Colonic mucosa (tissue), 4 donors: ENCODE data around the gene TBC1D22A. TPM values are rescaled to one million over a fixed set of nuclear protein-coding genes. Genes with fewer than 3 reads are reported as not detected.

Experiments used
- DNase-seq: peaks from one replicate; pipeline ENCODE4 v3.0.0-alpha.2; 2020
- H3K27ac ChIP-seq: fragments of 200-600 bp; one replicate; pipeline ENCODE4 v1.8.0; 2021
- H3K27me3 ChIP-seq: fragments of 200-600 bp; one replicate; pipeline ENCODE4 v1.8.0; 2021
- H3K36me3 ChIP-seq: fragments of 200-600 bp; one replicate; pipeline ENCODE4 v1.8.0; 2021
- H3K4me1 ChIP-seq: fragments of 200-600 bp; one replicate; pipeline ENCODE4 v1.8.0; 2021; ENCODE audit warnings: mild to moderate bottlenecking
- H3K4me3 ChIP-seq: fragments of 200-600 bp; one replicate; pipeline ENCODE4 v1.8.0; 2021
- H3K9ac ChIP-seq, 2 donors: one replicate each; pipeline ENCODE4 v1.7.0; 2013; ENCODE audit warnings: control low read depth in 2 of 2, low read depth in 2 of 2, low read length in 2 of 2
- H3K9me3 ChIP-seq: fragments of 200-600 bp; one replicate; pipeline ENCODE4 v1.8.0; 2021
- intact Hi-C: fragments of 100-400 bp; cut with DNase I; formaldehyde crosslinking; loops from one replicate; pipeline ENCODE4 v1.14.1; 2022
- total RNA-seq, 2 donors: library from RNA; stranded (reverse); fragmentation: NEBNext Ultra II Directional in 1 of 2; extraction: Animal tissue kit (Norgen Biotek cat#: 25700) in 1 of 2; gene quantifications; one replicate each; pipeline ENCODE4 v1.2.1, GENCODE V29; 2021
- TF ChIP-seq, protein P1 (sequence below): fragments of 200-600 bp; IDR thresholded peaks from one replicate; pipeline ENCODE4 v1.8.0; 2022; ENCODE audit warnings: antibody characterized with exemption, mild to moderate bottlenecking
- donor health status: healthy.
- donor health status: DM: no; HTN: no; CAD: no.
- donor health status: DM: no; HTN: no; CAD: no.

Gene TBC1D22A
- total RNA-seq, 2 donors from 2014 or later, result 34.2 to 36.4 TPM

DNA sequence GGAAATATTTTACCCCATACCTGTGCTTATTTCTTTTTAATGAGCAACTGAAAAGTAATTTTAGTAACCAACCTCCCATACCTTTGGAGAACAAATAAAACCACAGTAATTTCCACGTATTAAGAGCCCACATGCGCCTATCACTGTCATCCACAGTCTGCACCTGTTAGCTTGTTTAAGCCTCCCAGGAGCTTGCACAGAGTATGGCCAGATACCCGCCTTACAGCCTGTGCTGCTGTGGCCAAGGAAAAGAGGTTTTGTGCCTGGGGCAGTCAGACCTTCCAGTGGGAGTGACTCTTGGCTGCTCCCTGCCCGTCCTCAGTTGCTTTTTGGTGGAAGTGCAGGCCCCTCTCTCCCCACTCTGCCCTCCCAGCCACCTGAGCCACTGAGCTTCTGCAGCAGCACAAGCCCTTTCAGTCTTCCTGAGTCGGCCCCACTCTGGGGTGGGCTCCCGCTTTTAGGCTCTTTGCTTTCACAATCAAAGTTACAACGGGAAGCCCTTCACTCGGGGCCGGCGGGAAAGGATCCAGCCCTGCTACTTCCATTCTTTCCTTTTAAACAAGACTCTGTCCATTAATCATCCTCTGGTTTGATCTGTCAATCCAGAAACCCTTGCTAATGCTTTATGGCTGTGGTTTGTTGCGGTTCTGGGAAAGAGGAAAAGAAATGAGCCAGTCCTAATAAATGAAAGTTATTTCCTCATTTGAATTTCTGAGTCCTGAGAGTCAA is 308.8 kb downstream of the TBC1D22A start:
- H3K36me3 ChIP-seq, result no peaks in the 10 kb centered on the region
- no peak overlapping the region for H3K4me3 ChIP-seq
- TF ChIP-seq, protein P1, sequence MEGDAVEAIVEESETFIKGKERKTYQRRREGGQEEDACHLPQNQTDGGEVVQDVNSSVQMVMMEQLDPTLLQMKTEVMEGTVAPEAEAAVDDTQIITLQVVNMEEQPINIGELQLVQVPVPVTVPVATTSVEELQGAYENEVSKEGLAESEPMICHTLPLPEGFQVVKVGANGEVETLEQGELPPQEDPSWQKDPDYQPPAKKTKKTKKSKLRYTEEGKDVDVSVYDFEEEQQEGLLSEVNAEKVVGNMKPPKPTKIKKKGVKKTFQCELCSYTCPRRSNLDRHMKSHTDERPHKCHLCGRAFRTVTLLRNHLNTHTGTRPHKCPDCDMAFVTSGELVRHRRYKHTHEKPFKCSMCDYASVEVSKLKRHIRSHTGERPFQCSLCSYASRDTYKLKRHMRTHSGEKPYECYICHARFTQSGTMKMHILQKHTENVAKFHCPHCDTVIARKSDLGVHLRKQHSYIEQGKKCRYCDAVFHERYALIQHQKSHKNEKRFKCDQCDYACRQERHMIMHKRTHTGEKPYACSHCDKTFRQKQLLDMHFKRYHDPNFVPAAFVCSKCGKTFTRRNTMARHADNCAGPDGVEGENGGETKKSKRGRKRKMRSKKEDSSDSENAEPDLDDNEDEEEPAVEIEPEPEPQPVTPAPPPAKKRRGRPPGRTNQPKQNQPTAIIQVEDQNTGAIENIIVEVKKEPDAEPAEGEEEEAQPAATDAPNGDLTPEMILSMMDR, result no peak
- no peaks in the 10 kb centered on the region for H3K4me1 ChIP-seq
- H3K9me3 ChIP-seq, result no peaks in the 10 kb centered on the region
- no peaks in the 10 kb centered on the region for H3K27me3 ChIP-seq
- H3K27ac ChIP-seq, result no peak overlapping the region
- no peak overlapping the region for H3K9ac ChIP-seq
- intact Hi-C loops, result no loop called here
- no peak for DNase-seq

DNA sequence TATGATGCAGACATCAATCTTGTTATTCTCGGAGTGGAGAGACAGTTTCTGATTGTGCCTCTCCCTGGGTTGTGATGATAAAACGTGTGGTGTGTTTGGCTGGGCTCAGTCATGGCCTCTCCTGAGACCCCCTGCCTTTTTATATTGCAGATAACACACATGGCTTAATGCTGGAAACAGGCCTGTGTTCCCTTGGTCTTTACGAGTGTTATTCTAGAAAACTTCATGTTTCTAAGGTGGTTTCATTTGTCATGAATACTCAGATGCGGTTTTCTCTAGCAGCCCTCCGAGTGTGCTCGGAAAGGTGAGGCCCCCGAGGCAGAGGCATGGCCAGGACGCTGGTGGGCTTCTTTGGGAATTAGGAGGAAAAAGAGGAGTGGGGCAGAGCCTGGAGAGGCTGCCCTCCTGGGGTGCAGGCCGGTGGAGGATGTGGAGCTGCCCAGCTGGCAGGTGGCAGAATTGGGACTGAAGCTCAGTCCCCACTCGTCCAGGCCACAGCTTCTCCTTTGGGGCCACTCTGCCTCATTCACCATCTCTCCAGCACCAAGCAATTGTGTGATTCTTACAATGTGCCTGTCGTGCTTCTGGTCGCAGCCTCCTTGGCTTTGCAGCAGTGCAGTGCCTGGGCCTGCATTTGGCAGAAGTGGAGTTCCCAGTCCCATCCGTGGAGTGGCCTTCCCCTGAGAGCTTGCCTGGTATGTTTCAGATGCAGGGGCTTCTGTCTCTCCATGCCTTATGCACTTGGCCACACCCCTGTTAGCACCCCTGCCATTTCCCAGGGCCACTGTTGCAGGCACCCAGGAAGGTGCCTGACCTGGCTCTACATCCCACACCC is 309.6 kb downstream of the TBC1D22A start:
- H3K4me3 ChIP-seq, result no peak overlapping the region
- no peaks in the 10 kb centered on the region for H3K36me3 ChIP-seq
- no peaks in the 10 kb centered on the region for H3K4me1 ChIP-seq
- no peaks in the 10 kb centered on the region for H3K27me3 ChIP-seq
- intact Hi-C loops, result no loop called here
- no peak overlapping the region for H3K9ac ChIP-seq
- no peaks in the 10 kb centered on the region for H3K9me3 ChIP-seq
- DNase-seq, result no peak
- TF ChIP-seq, protein P1, result no peak
- H3K27ac ChIP-seq, result no peak overlapping the region

GRCh38 chr22:47072642-47072967 is 310.2 kb downstream of the TBC1D22A start:
- no peak for DNase-seq
- Histone ChIP-seq H3K9me3 (no peaks in the 10 kb centered on the region), H3K27ac (no peak overlapping the region), H3K4me1 (no peaks in the 10 kb centered on the region), H3K36me3 (no peaks in the 10 kb centered on the region), H3K27me3 (no peaks in the 10 kb centered on the region), H3K9ac (no peak overlapping the region), H3K4me3 (no peak overlapping the region)
- intact Hi-C loops, result no loop called here
- TF ChIP-seq, protein P1, result no peak

GRCh38 chr22:47073075-47073474 is 310.6 kb downstream of the TBC1D22A start:
- DNase-seq, result no peak

GRCh38 chr22:47074105-47074504 is 311.7 kb downstream of the TBC1D22A start:
- no peaks in the 10 kb centered on the region for H3K36me3 ChIP-seq
- intact Hi-C loops, result no loop called here
- no peaks in the 10 kb centered on the region for H3K9me3 ChIP-seq
- H3K4me3 ChIP-seq, result no peak overlapping the region
- H3K27ac ChIP-seq, result no peak overlapping the region
- no peaks in the 10 kb centered on the region for H3K4me1 ChIP-seq
- TF ChIP-seq, protein P1, result no peak
- no peaks in the 10 kb centered on the region for H3K27me3 ChIP-seq
- no peak for DNase-seq
- H3K9ac ChIP-seq, result no peak overlapping the region

More at GRCh38 chr22:47073075-47073474, 310.6 kb downstream of the TBC1D22A start:
- H3K36me3 ChIP-seq, result no peaks in the 10 kb centered on the region
- intact Hi-C loops, result no loop called here
- H3K9ac ChIP-seq, result no peak overlapping the region
- H3K27me3 ChIP-seq, result no peaks in the 10 kb centered on the region
- TF ChIP-seq, protein P1, result no peak
- H3K9me3 ChIP-seq, result no peaks in the 10 kb centered on the region
- H3K4me1 ChIP-seq, result no peaks in the 10 kb centered on the region
- H3K27ac ChIP-seq, result no peak overlapping the region
- no peak overlapping the region for H3K4me3 ChIP-seq
